ENCODE data around the gene PARP16.
"Not testable (repeated sequence)": the region's sequence is repeated elsewhere in the genome, so short reads cannot be mapped to it uniquely, and the experiment has no call there.

Gene PARP16

DNA sequence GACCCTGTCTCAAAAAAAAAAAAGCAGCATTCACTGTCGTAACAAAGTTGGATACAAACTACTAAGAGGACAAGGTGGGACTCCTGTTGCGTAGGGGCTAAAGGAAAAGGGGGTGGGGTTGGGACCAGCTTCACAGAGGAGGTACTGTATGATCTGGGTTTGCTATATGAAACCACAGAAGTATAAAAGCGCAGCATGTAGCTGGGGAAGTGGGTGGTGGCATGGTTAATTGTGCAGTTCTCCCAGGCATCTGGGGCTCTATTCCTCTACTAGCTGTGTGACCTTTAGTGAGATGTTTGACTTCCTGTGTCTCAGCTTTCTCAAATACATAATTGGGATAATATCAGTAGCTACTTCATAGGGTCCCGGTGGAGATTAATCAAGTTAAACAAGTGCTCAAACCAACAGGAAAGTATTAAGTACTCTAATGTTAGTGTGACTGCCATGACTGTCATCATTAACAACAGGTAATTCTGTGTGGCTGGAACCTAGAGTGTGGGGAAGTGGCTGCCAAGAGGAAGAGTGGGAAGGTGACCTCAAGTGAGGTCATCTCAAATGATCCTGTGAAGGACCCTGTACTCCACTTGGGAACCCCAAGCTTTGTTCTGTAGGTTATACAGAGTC is 11.5 kb downstream of the PARP16 start:
- DNase-seq, result no peak

- peak; percentile 5 for DNase-seq
Observed at GRCh38 chr15:65270811-65271545, 15.7 kb downstream of the PARP16 start.

DNA sequence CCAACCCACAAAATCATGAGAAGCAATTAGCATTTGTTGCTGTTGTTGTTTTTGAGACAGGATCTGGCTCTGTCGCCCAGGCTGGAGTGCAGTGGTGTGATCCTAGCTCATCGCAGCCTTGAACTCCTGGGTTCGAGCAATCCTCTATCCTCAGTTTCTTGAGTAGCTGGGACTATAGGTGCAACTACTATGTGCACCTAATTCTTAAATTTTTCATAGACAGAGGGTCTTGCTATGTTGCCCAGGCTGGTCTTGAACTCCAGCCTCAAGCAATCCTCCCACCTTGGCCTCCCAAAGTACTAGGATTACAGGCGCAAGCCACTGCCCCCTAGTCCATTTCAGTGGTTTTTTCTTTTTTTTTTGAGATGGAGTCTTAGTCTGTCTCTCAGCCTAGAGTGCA is 18.3 kb downstream of the PARP16 start:
- DNase-seq, result no peak

DNA sequence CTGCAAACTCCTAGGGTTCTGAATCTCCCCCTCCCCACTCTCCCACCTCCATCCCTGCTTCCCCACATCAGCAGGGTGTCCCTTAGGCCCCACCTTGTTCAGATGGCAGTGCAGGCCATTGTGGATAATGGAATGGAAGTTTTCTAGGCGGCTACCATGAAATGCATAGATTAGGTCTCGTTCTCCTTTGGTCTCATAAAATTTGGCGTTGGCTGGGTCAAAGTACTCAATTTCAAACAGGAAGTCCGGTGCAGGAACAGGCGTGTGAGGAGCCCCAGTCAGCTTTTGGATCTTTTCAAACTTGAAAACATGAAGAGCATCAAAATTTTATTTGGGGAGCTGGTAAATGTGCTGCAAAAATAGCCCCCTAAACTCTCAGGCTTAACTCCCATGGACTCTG is 20.2 kb downstream of the PARP16 start:
- no peak for DNase-seq

GRCh38 chr15:65264863-65265430 is 21.7 kb downstream of the PARP16 start:
- no peak for DNase-seq

- no peak for DNase-seq
Observed at GRCh38 chr15:65263313-65263712, 23.4 kb downstream of the PARP16 start.

GRCh38 chr15:65260968-65261367 is 25.7 kb downstream of the PARP16 start:
- DNase-seq, result no peak

DNA sequence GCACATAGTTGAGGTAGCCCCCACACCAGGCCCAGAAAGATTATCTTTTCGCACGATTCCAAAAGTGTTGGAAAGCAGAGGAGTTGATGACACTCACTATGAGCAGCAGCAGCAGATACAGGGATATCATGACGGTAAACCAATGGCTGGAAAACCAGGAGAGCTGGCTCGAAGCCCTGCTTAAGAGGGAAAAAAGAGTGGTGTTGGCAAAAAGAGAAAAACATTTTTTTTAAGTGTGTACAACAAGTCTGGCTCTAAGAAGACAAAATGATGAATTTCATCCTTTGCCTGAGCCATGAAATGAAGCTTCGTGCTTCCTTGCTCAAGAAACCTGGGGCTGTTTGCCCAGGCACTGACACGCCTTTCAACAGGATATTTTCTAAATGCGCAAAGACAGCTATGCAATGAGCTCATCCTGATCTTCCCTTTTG is 27.3 kb downstream of the PARP16 start:
- no peak for DNase-seq

GRCh38 chr15:65258375-65259262 is 28.1 kb downstream of the PARP16 start:
- no peak for DNase-seq

GRCh38 chr15:65255486-65256140 is 31.1 kb downstream of the PARP16 start:
- no peak for DNase-seq

- DNase-seq, result no peak
Observed at GRCh38 chr15:65254758-65255157, 31.9 kb downstream of the PARP16 start.

DNA sequence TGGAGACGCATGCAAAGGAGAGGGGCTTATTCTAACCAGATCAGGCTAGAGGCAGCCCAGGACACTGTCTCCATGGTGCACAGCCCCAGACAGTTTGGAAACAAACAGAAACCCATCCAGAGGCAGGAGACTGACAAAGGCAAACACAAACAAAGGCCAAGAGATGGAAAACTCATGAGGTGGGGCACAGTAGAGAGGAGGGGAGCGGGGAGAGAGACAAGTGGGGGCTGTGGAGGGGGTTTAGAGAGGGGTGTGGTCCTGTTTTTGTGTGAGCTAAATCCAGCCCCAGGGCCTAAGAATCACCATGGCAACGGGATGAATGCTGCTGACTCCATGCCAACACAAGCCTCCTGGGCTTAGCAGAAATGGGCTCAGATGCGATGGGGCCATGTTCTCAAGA is 32.3 kb downstream of the PARP16 start:
- DNase-seq, result no peak

GRCh38 chr15:65249641-65250040 is 37.0 kb downstream of the PARP16 start:
- DNase-seq, result no peak

- no peak for DNase-seq
Observed at GRCh38 chr15:65248511-65249255, 38.0 kb downstream of the PARP16 start.

- DNase-seq, result no peak
Observed at GRCh38 chr15:65246939-65247338, 39.7 kb downstream of the PARP16 start.

- DNase-seq, result no peak
Observed at GRCh38 chr15:65246026-65246714, 40.5 kb downstream of the PARP16 start.

DNA sequence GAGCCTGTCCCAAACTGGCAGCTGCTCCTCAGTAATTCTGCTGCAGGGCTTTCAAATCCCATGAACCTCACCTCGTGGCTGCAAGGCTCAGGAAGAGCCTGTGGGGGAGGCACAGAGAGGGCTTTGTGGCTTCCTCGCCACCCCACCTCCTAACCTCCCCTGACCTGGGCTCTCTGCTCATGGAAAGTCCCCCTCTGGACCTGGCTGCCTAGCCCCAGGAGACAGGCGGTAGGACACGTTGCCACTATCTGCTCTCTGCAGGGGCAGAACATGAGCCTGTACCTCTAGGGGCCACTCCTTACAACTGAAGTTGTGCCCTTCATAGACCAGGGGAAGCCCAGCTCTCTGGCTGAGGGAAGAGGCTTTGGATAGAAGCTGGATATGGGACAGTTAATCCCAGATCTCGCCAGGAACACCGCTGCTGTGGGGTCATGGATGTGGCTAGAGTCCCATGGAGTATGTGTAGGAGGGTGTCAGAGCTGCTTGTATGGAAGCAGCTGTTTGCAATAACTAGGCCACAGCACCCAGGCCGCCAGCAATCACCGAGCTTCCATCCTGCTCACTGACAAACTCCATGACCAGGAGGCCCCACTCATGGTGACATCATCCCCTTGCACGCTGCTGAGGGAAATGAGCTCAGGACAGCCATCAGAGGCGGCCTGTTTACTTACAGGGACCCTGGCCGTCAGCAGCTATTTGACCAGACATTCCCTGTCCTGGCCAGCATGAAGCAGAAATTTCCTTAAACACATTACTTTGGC is 41.4 kb downstream of the PARP16 start:
- DNase-seq, result no peak

GRCh38 chr15:65244638-65245037 is 42.0 kb downstream of the PARP16 start:
- no peak for DNase-seq

GRCh38 chr15:65236443-65236842 is 50.2 kb downstream of the PARP16 start:
- DNase-seq, result not testable (repeated sequence)

DNA sequence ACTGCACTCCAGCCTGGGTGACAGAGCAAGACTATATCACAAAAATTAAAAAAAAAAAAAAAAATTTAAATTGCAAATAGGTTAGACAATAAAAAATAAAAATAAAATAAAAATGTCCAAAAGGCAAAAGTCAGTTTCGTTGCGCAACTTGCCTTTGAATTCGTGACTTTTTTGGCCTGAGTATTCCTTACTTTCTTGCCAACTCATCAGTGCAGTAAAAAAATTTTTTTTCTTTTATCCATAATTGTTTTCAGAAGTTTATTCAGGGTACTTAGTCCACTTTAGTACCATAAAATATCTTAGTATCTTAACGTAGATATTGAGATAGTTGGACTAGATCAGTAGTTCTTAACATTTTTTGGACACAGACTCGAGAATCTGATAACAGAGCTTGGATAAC is 53.0 kb downstream of the PARP16 start:
- DNase-seq, result no peak

DNA sequence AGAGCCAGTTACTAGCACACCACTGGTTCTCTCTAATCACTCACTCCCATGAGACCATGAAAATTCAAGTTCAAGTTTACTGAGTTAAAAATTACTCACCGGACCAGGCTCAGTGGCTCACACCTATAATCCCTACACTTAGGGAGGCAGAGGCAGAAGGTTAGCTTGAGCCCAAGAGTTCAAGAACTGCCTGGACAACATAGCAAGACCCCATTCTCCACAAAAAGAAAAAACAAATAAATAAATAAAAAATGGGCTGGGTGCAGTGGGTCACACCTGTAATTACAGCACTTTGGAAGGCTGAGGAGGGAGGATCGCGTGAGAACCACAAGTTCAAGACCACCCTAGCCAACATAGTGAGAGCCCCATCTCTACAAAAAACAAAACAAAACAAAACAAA is 54.2 kb downstream of the PARP16 start:
- no peak for DNase-seq

All from NCI-H1048 (cell line).